ENCODE measurements around the gene SAMMSON. TPM values are rescaled to one million over a fixed set of nuclear protein-coding genes. Genes with fewer than 3 reads are reported as not detected.

Gene SAMMSON
- total RNA-seq, 2 experiments from 2014 or later = not detected

DNA sequence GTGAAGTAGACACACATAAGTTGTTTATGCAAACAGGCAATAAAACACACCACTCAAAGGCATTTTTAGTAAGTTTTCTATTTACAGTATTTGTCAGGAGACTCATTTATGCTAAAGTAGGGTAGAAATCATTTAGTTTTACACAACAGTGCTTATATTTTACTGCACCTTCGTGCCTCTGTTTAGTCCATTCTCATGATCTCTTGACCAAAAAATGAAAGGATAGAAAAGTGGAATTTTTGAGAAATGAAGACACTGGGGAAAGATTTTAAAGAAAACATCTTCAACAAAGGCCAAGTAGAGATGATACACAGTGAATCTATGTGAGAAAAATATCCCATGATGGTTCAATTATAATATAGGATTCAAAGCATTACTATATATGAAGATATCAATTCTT is 114.9 kb downstream of the SAMMSON start:
- ATAC-seq (no peak), DNase-seq (no peak)
- TF ChIP-seq, protein P1, sequence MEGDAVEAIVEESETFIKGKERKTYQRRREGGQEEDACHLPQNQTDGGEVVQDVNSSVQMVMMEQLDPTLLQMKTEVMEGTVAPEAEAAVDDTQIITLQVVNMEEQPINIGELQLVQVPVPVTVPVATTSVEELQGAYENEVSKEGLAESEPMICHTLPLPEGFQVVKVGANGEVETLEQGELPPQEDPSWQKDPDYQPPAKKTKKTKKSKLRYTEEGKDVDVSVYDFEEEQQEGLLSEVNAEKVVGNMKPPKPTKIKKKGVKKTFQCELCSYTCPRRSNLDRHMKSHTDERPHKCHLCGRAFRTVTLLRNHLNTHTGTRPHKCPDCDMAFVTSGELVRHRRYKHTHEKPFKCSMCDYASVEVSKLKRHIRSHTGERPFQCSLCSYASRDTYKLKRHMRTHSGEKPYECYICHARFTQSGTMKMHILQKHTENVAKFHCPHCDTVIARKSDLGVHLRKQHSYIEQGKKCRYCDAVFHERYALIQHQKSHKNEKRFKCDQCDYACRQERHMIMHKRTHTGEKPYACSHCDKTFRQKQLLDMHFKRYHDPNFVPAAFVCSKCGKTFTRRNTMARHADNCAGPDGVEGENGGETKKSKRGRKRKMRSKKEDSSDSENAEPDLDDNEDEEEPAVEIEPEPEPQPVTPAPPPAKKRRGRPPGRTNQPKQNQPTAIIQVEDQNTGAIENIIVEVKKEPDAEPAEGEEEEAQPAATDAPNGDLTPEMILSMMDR (IDR thresholded peaks at IDR 0.05) = no peak
- intact Hi-C loops (cut with micrococcal nuclease) = no loop called here
- POLR2A ChIA-PET = no interaction called here
- H3K27ac Mint-ChIP-seq = no peak overlapping the region
- CTCF ChIA-PET = no interaction called here
- H3K4me1 Mint-ChIP-seq (ENCODE audit: low read depth) = no peaks in the 10 kb centered on the region
- H3K4me3 Mint-ChIP-seq = no peak overlapping the region
- no peaks in the 10 kb centered on the region for H3K9me3 Mint-ChIP-seq
- peaks cover 10% of the 10 kb centered on the region for H3K27me3 Mint-ChIP-seq
- H3K36me3 Mint-ChIP-seq (ENCODE audit: low read depth) = no peaks in the 10 kb centered on the region

DNA sequence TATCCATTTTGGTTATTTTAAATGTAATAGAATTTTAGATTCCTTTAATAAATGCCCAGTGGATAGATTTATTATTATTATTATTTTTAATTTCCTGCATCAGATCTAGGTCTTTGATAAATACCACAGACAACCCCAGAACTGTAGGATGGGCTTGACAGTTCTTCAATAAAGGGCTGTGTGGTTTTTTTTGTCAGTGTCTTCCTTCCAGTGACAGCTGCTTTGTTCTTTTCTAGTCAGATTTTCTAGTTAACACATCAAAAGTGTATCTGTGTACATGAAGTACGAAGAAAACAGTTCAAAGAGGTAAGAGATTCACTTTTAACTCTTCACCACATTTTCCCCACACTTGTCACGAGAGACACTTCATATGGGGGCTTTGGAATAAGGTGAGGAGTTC is 120.3 kb downstream of the SAMMSON start:
- H3K36me3 Mint-ChIP-seq (ENCODE audit: low read depth) = no peaks in the 10 kb centered on the region
- TF ChIP-seq, protein P1 (IDR thresholded peaks at IDR 0.05) = no peak
- DNase-seq (no peak), ATAC-seq (no peak)
- H3K4me1 Mint-ChIP-seq (ENCODE audit: low read depth) = no peaks in the 10 kb centered on the region
- no peak overlapping the region for H3K27ac Mint-ChIP-seq
- intact Hi-C loops (cut with micrococcal nuclease) = loop anchor here (10.0 kb wide), 1 partner anchor 235 kb away; no protein-coding TSS in a partner anchor
- no peaks in the 10 kb centered on the region for H3K9me3 Mint-ChIP-seq
- H3K4me3 Mint-ChIP-seq = no peak overlapping the region
- peaks cover 6% of the 10 kb centered on the region for H3K27me3 Mint-ChIP-seq
- ChIA-PET POLR2A (interaction anchor here (0.6 kb wide), 1 partner anchor 260 kb away, joined by 3 read pairs; no protein-coding TSS in a partner anchor), CTCF (interaction anchor here (0.9 to 2.1 kb wide), 20 partner anchors 9 to 240 kb away, joined by 3 to 14 read pairs (median 5); no protein-coding TSS in a partner anchor)

Data from activated CD8-positive, alpha-beta T cell treated with anti-CD3 and anti-CD28 coated beads for 36 hours (primary cell).